A549 (cell line): ENCODE measurements around the gene ASIC1. TPM values are rescaled to one million over a fixed set of nuclear protein-coding genes. Genes with fewer than 3 reads are reported as not detected.

Source experiments
- ATAC-seq, 2 experiments: fragments of 200-7000 bp in 1 of 2; fragments of >200 bp in 1 of 2; cut with Nextera tagmentation in 1 of 2; cut with Tn5 transposase in 1 of 2; 3 replicates each; pipeline versions ENCODE4 v1.8.0 to v1.9.1; 2018 to 2020; ENCODE audit warnings: mild to moderate bottlenecking in 1 of 2, moderate library complexity in 1 of 2
- CTCF ChIA-PET: fragments of 300-600 bp; sonication (Branson Sonifier 250); formaldehyde crosslinking; extraction: SDS; loops from one replicate; lab custom pipeline; 2021; ENCODE audit warnings: antibody characterized with exemption, inconsistent platforms; lab: Yijun Ruan, JAX
- POLR2A ChIA-PET: fragments of 350-600 bp; formaldehyde crosslinking; extraction: SDS; loops from one replicate; lab custom pipeline; 2021; ENCODE audit warnings: antibody characterized with exemption, inconsistent platforms; lab: Yijun Ruan, JAX
- DNase-seq, 2 experiments: peaks; one replicate each; pipeline versions ENCODE4 v3.0.0 to v3.0.0-alpha.2; 2011 to 2016; ENCODE audit warnings: low read depth in 1 of 2, low spot score in 1 of 2
- FAIRE-seq: peaks from 2 replicates; lab custom pipeline; 2011; peaks lifted over from hg19 to GRCh38; lab: Jason Lieb, UNC
- H3K27ac ChIP-seq, 2 experiments: fragments of >200 bp; sonication (Bioruptor Twin); formaldehyde crosslinking; 3 replicates each; pipeline ENCODE4 v1.5.1; 2016 to 2017
- H3K4me1 ChIP-seq: fragments of >200 bp; sonication (Bioruptor Twin); formaldehyde crosslinking; 3 replicates; pipeline ENCODE4 v1.6.1; 2016
- H3K4me2 ChIP-seq: fragments of >200 bp; sonication (Bioruptor Twin); formaldehyde crosslinking; 3 replicates; pipeline ENCODE4 v1.6.1; 2016
- H3K4me3 ChIP-seq: fragments of >200 bp; sonication (Bioruptor Twin); formaldehyde crosslinking; 3 replicates; pipeline ENCODE4 v1.5.1; 2016
- H3K9me3 ChIP-seq: fragments of >200 bp; sonication (Bioruptor Twin); formaldehyde crosslinking; 3 replicates; pipeline ENCODE4 v1.6.1; 2016
- BCL3 ChIP-seq: fragments of >200 bp; sonication (Bioruptor Twin); formaldehyde crosslinking; IDR thresholded peaks from 3 replicates; pipeline ENCODE4 v1.6.1; 2016
- CTCF ChIP-seq: fragments of >200 bp; sonication (Bioruptor Twin); formaldehyde crosslinking; IDR thresholded peaks from 3 replicates; pipeline ENCODE4 v1.5.1; 2016
- FOSB ChIP-seq: fragments of 250-450 bp; sonication (Bioruptor Pico); IDR thresholded peaks from 2 replicates; pipeline ENCODE4 v1.5.0; 2020; ENCODE audit warnings: mild to moderate bottlenecking, moderate library complexity
- GATA3 ChIP-seq: IDR thresholded peaks from 2 replicates; pipeline ENCODE4 v1.6.1; 2012; ENCODE audit warnings: borderline replicate concordance
- HOXA7 ChIP-seq: fragments of 250-450 bp; sonication (Bioruptor Pico); IDR thresholded peaks from 2 replicates; pipeline ENCODE4 v1.5.0; 2020; ENCODE audit warnings: mild to moderate bottlenecking, moderate library complexity
- JUN ChIP-seq, 2 experiments: fragments of >200 bp; sonication (Bioruptor Twin); formaldehyde crosslinking; IDR thresholded peaks; 2 replicates in 1 of 2; 3 replicates in 1 of 2; pipeline ENCODE4 v1.6.1; 2016 to 2017
- JUNB ChIP-seq: fragments of >200 bp; sonication (Bioruptor Twin); formaldehyde crosslinking; IDR thresholded peaks from 2 replicates; pipeline ENCODE4 v1.6.1; 2016
- MAX ChIP-seq: IDR thresholded peaks from 2 replicates; pipeline ENCODE4 v1.6.1; 2012
- MYC ChIP-seq: IDR thresholded peaks from 2 replicates; pipeline ENCODE4 v1.6.1; 2012; ENCODE audit warnings: mild to moderate bottlenecking, inconsistent platforms, low read length, improper control_type of control experiment, borderline replicate concordance
- NPAS2 ChIP-seq: fragments of 250-450 bp; sonication (Bioruptor Pico); IDR thresholded peaks from 2 replicates; pipeline ENCODE4 v1.8.0; 2022; ENCODE audit warnings: mild to moderate bottlenecking, moderate library complexity, borderline replicate concordance
- NR3C1 ChIP-seq: fragments of >200 bp; sonication (Bioruptor Twin); formaldehyde crosslinking; IDR thresholded peaks from 3 replicates; pipeline ENCODE4 v1.6.1; 2017
- POLR2AphosphoS2 ChIP-seq: conservative IDR thresholded peaks from 2 replicates; pipeline ENCODE4 v1.6.1; 2012; ENCODE audit warnings: low read length, improper control_type of control experiment, inconsistent platforms
- RAD21 ChIP-seq, 2 experiments: fragments of >200 bp in 1 of 2; sonication (Bioruptor Twin) in 1 of 2; formaldehyde crosslinking in 1 of 2; IDR thresholded peaks in 1 of 2; conservative IDR thresholded peaks in 1 of 2; 2 replicates in 1 of 2; 3 replicates in 1 of 2; pipeline ENCODE4 v1.6.1; 2012 to 2018; ENCODE audit warnings: inconsistent platforms in 1 of 2
- RCOR1 ChIP-seq: fragments of 150-350 bp; IDR thresholded peaks from 2 replicates; pipeline ENCODE4 v1.6.1; 2014; ENCODE audit warnings: antibody characterized with exemption, low read length, low read depth
- SMC3 ChIP-seq: fragments of >200 bp; sonication (Bioruptor Twin); formaldehyde crosslinking; IDR thresholded peaks from 3 replicates; pipeline ENCODE4 v1.6.1; 2018; ENCODE audit warnings: inconsistent platforms
- USF2 ChIP-seq: fragments of 450-650 bp; IDR thresholded peaks from 2 replicates; pipeline ENCODE4 v1.6.1; 2014; ENCODE audit warnings: antibody characterized with exemption
- ZC3H11A ChIP-seq: fragments of 450-650 bp; IDR thresholded peaks from 2 replicates; pipeline ENCODE4 v1.6.1; 2014; ENCODE audit warnings: antibody characterized with exemption, mild to moderate bottlenecking
- ZSCAN20 ChIP-seq: fragments of 250-450 bp; sonication (Bioruptor Pico); IDR thresholded peaks from 2 replicates; pipeline ENCODE4 v1.8.0; 2022; ENCODE audit warnings: mild to moderate bottlenecking, moderate library complexity
- WGBS: methylation state at CpG from one replicate; pipeline ENCODE4 v1.1.6; 2017; ENCODE audit errors: missing lambda C conversion rate; 5-methylcytosine and 5-hydroxymethylcytosine counted together
- polyA plus RNA-seq, 4 experiments: library from polyadenylated mRNA; depleted of rRNA in 3 of 4; stranded (reverse); fragments of >200 nt; fragmentation: RNase III in 1 of 4; extraction: RNeasy Plus Mini Kit Qiagen cat#74134 plus additional on column Dnase treatment in 1 of 4; gene quantifications; 2 replicates in 3 of 4; 3 replicates in 1 of 4; pipeline ENCODE4 v1.2.3, GENCODE V29; 2011 to 2017
- TF ChIP-seq, protein P1 (sequence below): IDR thresholded peaks from 2 replicates; pipeline ENCODE4 v1.6.1; 2012; ENCODE audit warnings: low read depth, borderline replicate concordance

ASIC1 gene
- polyA plus RNA-seq, 2 of the 4 experiments (the other 2 are of a cell fraction) = 6.0 to 6.7 TPM

DNA sequence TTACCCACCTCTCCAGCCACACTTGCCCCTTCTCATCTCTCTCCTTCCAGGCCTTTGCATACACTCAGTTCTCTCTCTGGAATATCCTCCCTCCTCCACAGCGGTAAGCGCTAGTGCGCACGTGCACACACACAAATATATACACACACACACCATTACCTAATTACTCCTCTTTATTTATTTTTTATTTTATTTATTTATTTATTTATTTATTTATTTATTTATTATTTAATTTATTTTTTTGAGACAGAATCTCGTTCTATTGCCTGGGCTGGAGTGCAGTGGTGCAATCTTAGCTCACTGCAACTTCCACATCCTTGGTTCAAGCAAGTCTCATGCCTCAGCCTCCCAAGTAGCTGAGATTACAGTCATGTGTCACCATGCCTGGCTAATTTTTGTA, 11.7 kb downstream of the ASIC1 start:
- Histone ChIP-seq H3K27ac (no peak overlapping the region), H3K4me2 (no peak overlapping the region), H3K4me3 (no peak overlapping the region), H3K9me3 (no peaks in the 10 kb centered on the region)
- 94% methylated on average over 5 of the region's 5 CpGs for WGBS
- DNase-seq (no peak), ATAC-seq (no peak)
- POLR2A ChIA-PET = no interaction called here
- TF ChIP-seq ZC3H11A (no peak), RCOR1 (no peak), JUN (IDR thresholded peaks at IDR 0.05) (no peak), NPAS2 (no peak), MYC (no peak), JUNB (no peak), FOSB (CRISPR knock-in tag) (no peak), HOXA7 (CRISPR knock-in tag) (no peak), USF2 (no peak), POLR2AphosphoS2 (no peak)
- TF ChIP-seq, protein P1, sequence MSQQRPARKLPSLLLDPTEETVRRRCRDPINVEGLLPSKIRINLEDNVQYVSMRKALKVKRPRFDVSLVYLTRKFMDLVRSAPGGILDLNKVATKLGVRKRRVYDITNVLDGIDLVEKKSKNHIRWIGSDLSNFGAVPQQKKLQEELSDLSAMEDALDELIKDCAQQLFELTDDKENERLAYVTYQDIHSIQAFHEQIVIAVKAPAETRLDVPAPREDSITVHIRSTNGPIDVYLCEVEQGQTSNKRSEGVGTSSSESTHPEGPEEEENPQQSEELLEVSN = no peak
- TF ChIP-seq, all 56 proteins: peak for 0
- CTCF ChIA-PET = interaction anchor here (1.1 to 33.6 kb wide), 13 partner anchors 10 to 269 kb away, joined by 3 to 708 read pairs (median 30); partner anchors contain the start of genes AQP5, AQP6, ASIC1 and SMARCD1
- FAIRE-seq = no peak
- H3K4me1 ChIP-seq = peaks cover 12% of the 10 kb centered on the region; the same call in 2 of the 3 replicates

GRCh38 chr12:50069539-50069938, 12.1 kb downstream of the ASIC1 start:
- POLR2A ChIA-PET = no interaction called here
- H3K27ac ChIP-seq = no peak overlapping the region
- DNase-seq = no peak
- TF ChIP-seq NR3C1 = no peak
- no peak for TF ChIP-seq BCL3
- TF ChIP-seq, all 56 proteins: peak for 0
- no peak overlapping the region for H3K4me3 ChIP-seq
- H3K4me1 ChIP-seq = peaks cover 13% of the 10 kb centered on the region; the same call in 2 of the 3 replicates
- ATAC-seq (no peak), FAIRE-seq (no peak)
- CTCF ChIA-PET = interaction anchor here (1.1 to 33.6 kb wide), 21 partner anchors 10 to 324 kb away, joined by 3 to 708 read pairs (median 11); partner anchors contain the start of genes AQP5, AQP6, ASIC1 and SMARCD1
- H3K4me2 ChIP-seq = no peak overlapping the region
- no peaks in the 10 kb centered on the region for H3K9me3 ChIP-seq
- WGBS = 86% methylated on average over 3 of the region's 3 CpGs

DNA sequence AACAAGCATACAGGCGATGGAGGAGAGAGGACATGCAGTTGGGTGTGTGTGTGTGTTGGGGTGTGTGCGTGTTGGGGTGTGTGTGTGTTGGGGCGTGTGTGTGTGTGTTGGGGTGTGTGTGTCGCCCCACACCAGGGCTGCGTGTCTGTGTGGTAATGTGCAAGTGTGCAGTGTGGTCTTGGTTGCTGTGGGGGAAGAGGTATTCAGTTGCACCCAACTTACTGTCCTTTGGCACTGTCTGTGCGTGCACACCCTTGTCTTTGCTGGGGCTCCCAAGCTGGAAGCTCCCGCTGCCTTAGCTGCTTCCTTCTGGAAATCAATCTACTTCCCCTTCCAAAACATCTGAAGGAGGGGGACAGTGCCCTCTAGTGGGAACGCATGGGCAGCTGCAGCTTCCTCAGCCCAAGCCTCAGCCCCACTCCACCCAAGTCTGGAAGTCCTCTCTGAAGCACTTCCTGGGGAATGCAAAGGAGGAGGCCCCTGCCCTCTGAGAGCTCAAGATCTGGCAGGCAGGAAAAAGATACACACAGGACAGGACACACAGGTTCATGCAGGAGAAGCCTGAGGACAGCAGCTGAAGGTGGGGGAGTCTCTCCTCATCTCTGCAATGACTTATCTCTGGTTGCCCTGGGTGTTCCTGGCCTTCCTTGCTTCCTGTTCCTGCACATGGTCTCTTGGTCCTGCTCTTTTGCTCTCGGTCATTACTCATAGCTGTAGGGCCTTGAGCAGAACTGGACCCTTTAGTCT, 13.1 kb downstream of the ASIC1 start:
- no peak for FAIRE-seq

More for the DNA sequence above, 13.1 kb downstream of the ASIC1 start:
- H3K4me2 ChIP-seq = peak overlapping the region; percentile 53
- H3K4me3 ChIP-seq = no peak overlapping the region
- peaks cover 21% of the 10 kb centered on the region for H3K4me1 ChIP-seq
- 39% methylated on average over 9 of the region's 9 CpGs for WGBS
- POLR2A ChIA-PET = interaction anchor here (0.5 to 1.1 kb wide), 4 partner anchors 13 to 228 kb away, joined by 3 to 4 read pairs (median 3); partner anchors contain the start of gene BCDIN3D
- ATAC-seq (peak; percentile 68 to 83), DNase-seq (peak; percentile 71 to 88)
- no peaks in the 10 kb centered on the region for H3K9me3 ChIP-seq
- CTCF ChIA-PET = interaction anchor here (0.5 to 33.6 kb wide), 56 partner anchors 9 to 323 kb away, joined by 3 to 708 read pairs (median 4); partner anchors contain the start of genes AQP5, AQP6, ASIC1 and COX14
- peak overlapping the region in 1 of 2 experiments; percentile 49; a peak in 2 of 6 replicates for H3K27ac ChIP-seq
- TF ChIP-seq GATA3 = no peak
- no peak for TF ChIP-seq FOSB (CRISPR knock-in tag)
- TF ChIP-seq CTCF = peak; percentile 92
- TF ChIP-seq SMC3 = peak; percentile 85
- TF ChIP-seq MAX = 0 out of 2 replicates have a peak, but pooled peaks have one; percentile 17
- TF ChIP-seq ZSCAN20 (CRISPR knock-in tag) = no peak
- TF ChIP-seq RAD21 (conservative IDR thresholded peaks at IDR 0.05 in 1 of 2, IDR thresholded peaks at IDR 0.05 in 1 of 2) = peak; percentile 81 to 86
